GM23248 (cell line): ENCODE results near the gene SLC25A21.

Source experiments
- EZH2 ChIP-seq: fragments of 200-600 bp; sonication (generic); IDR thresholded peaks from 2 replicates; pipeline ENCODE4 v1.6.1; 2018; ENCODE audit warnings: antibody characterized with exemption, mild to moderate bottlenecking; ENCODE audit not compliant: insufficient read depth, poor library complexity, severe bottlenecking
- EZH2phosphoT487 ChIP-seq: fragments of 200-600 bp; sonication (generic); IDR thresholded peaks from 2 replicates; pipeline ENCODE4 v1.6.1; 2018; ENCODE audit warnings: antibody characterized with exemption, moderate library complexity, mild to moderate bottlenecking, low read depth; ENCODE audit not compliant: insufficient read depth

DNA sequence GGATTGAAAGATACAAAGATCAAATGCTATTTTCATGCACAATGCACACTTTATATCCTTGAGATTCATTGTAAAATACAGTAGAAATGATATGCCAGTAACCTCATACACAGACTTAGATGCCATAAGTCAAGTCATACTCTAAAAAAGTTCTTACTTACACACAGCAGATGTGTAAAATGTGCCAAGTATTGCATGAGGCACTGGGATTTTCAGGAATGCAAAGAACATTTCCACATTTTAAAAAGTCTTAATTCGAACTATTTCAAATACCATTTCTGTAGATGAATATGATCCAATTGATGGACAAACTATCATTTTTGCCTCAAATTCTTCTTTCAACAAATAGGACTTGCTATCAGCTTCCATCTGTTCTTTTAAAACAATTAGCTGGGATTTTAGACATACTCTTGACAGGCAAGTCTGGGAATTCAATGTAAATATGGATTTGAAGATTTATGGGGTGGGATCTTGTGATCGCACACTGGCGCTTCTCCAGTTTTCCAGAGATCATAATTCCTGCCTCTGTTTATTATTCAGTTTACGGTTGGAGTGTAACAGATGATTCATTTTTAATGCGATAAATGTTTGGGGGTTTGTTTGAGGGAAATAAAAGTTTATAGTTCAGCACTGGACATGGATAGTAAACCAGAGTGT lies 326.9 kb downstream of the SLC25A21 start:
- TF ChIP-seq EZH2phosphoT487 = no peak
- TF ChIP-seq EZH2 = no peak
